Stimulated activated CD4-positive, alpha-beta T cell treated with anti-CD3 and anti-CD28 coated beads, Interleukin-15, amount 100 ng/mL, for 1 hour (primary cell): Measurements from ENCODE around the gene ASPG.

Source experiments
- DNase-seq, 2 donors: peaks; one replicate each; pipeline ENCODE4 v3.0.0-alpha.2; 2020; ENCODE audit warnings: low read depth in 1 of 2, low spot score in 1 of 2

Gene ASPG

GRCh38 chr14:104115131-104115600 is 29.7 kb downstream of the ASPG start:
- DNase-seq, result no peak

- DNase-seq, result no peak
These were observed 30.3 kb downstream of the ASPG start for GRCh38 chr14:104115691-104116287.

- no peak for DNase-seq
These were observed 30.8 kb downstream of the ASPG start for GRCh38 chr14:104116288-104116755.

GRCh38 chr14:104116756-104117340 is 31.3 kb downstream of the ASPG start:
- no peak for DNase-seq

- no peak for DNase-seq
These were observed 32.0 kb downstream of the ASPG start for GRCh38 chr14:104117341-104118005.

- DNase-seq, result no peak
These were observed 32.7 kb downstream of the ASPG start for GRCh38 chr14:104118006-104118844.

- DNase-seq, result no peak
These were observed 33.6 kb downstream of the ASPG start for GRCh38 chr14:104119119-104119487.

- no peak for DNase-seq
These were observed 34.2 kb downstream of the ASPG start for GRCh38 chr14:104119488-104120251.

- DNase-seq, result no peak
These were observed 34.8 kb downstream of the ASPG start for GRCh38 chr14:104120281-104120741.

- DNase-seq, result no peak
These were observed 35.6 kb downstream of the ASPG start for GRCh38 chr14:104121142-104121541.

- no peak for DNase-seq
These were observed 38.4 kb downstream of the ASPG start for GRCh38 chr14:104123879-104124278.

GRCh38 chr14:104125011-104125410 is 39.5 kb downstream of the ASPG start:
- DNase-seq, result no peak

- no peak for DNase-seq
These were observed 41.3 kb downstream of the ASPG start for GRCh38 chr14:104126753-104127152.

GRCh38 chr14:104128981-104129380 is 43.5 kb downstream of the ASPG start:
- no peak for DNase-seq

GRCh38 chr14:104129556-104129955 is 44.1 kb downstream of the ASPG start:
- no peak for DNase-seq

GRCh38 chr14:104130974-104131651 is 45.6 kb downstream of the ASPG start:
- DNase-seq, result no peak

GRCh38 chr14:104131968-104132732 is 46.6 kb downstream of the ASPG start:
- DNase-seq, result no peak

- no peak for DNase-seq
These were observed 47.5 kb downstream of the ASPG start for GRCh38 chr14:104132981-104133380.

- no peak for DNase-seq
These were observed 48.0 kb downstream of the ASPG start for GRCh38 chr14:104133496-104133895.
